B cell (primary cell): ENCODE data around the gene MYH7B. TPM values are rescaled to one million over a fixed set of nuclear protein-coding genes. Genes with fewer than 3 reads are reported as not detected.

Experiments
- ATAC-seq: fragments of 200-7000 bp; cut with Tn5 transposase; one replicate; pipeline ENCODE4 v1.10.0; 2021; ENCODE audit warnings: low read depth, mild to moderate bottlenecking, moderate number of reproducible peaks, moderate library complexity
- CTCF ChIA-PET: fragments of 350-600 bp; sonication (Branson Sonifier 250); formaldehyde crosslinking; loops from one replicate; lab custom pipeline; 2021; ENCODE audit warnings: antibody characterized with exemption, inconsistent platforms; lab: Charles Lee
- POLR2A ChIA-PET: fragments of 350-600 bp; sonication (Branson Sonifier 250); formaldehyde crosslinking; loops from one replicate; lab custom pipeline; 2021; ENCODE audit warnings: antibody characterized with exemption; lab: Charles Lee
- DNase-seq: peaks from one replicate; pipeline ENCODE4 v3.0.0; 2013
- H2AFZ ChIP-seq: 2 replicates; pipeline ENCODE4 v1.6.1; 2012; ENCODE audit warnings: mild to moderate bottlenecking, low read depth, low read length; ENCODE audit not compliant: insufficient read depth, poor library complexity, severe bottlenecking
- H3K27ac ChIP-seq, 2 donors: 1 replicate in 1 of 2; 2 replicates in 1 of 2; pipeline ENCODE4 v1.5.1; 2012 to 2013; ENCODE audit warnings: low read length in 2 of 2, mild to moderate bottlenecking in 2 of 2, moderate library complexity in 1 of 2
- H3K27me3 ChIP-seq, 4 experiments: fragments of 200-600 bp in 1 of 4; sonication (generic) in 1 of 4; replicated peaks in 1 of 4; 1 replicate in 2 of 4; 2 replicates in 2 of 4; pipeline versions ENCODE4 v1.6.1 to v1.7.0; 2013 to 2016; ENCODE audit warnings: low read length in 3 of 4, mild to moderate bottlenecking in 2 of 4, mixed read lengths in 1 of 4, moderate library complexity in 1 of 4; ENCODE audit not compliant: insufficient read depth in 4 of 4, control insufficient read depth in 3 of 4; ENCODE audit errors: control extremely low read depth in 1 of 4
- H3K36me3 ChIP-seq, 2 experiments: replicated peaks in 1 of 2; 1 replicate in 1 of 2; 2 replicates in 1 of 2; pipeline versions ENCODE4 v1.6.1 to v1.7.1; 2013; ENCODE audit warnings: low read length in 1 of 2; ENCODE audit not compliant: insufficient read depth in 2 of 2, control insufficient read depth in 1 of 2; ENCODE audit errors: control extremely low read depth in 1 of 2, extremely low read depth in 1 of 2
- H3K4me1 ChIP-seq, 2 donors: fragments of 200-600 bp in 1 of 2; sonication (generic) in 1 of 2; 1 replicate in 1 of 2; 2 replicates in 1 of 2; pipeline versions ENCODE4 v1.5.1 to v1.6.1; 2013 to 2017; ENCODE audit warnings: low read length in 2 of 2; ENCODE audit not compliant: control insufficient read depth in 2 of 2, insufficient read depth in 2 of 2
- H3K4me2 ChIP-seq: replicated peaks from 2 replicates; pipeline ENCODE3; 2012; ENCODE audit warnings: mild to moderate bottlenecking, low read depth, low read length; ENCODE audit not compliant: poor library complexity, severe bottlenecking
- H3K4me3 ChIP-seq, 5 experiments: fragments of 200-600 bp in 1 of 5; sonication (generic) in 1 of 5; 1 replicate in 3 of 5; 2 replicates in 2 of 5; pipeline versions ENCODE4 v1.5.1 to v1.7.0; 2011 to 2016; ENCODE audit warnings: low read length in 4 of 5, mild to moderate bottlenecking in 4 of 5, low read depth in 2 of 5, control low read depth in 1 of 5, moderate library complexity in 1 of 5; ENCODE audit not compliant: insufficient read depth in 1 of 5; ENCODE audit errors: control extremely low read depth in 1 of 5, extremely low read depth in 1 of 5
- H3K79me2 ChIP-seq: fragments of 200-600 bp; sonication (generic); one replicate; pipeline ENCODE4 v1.6.0; 2016; ENCODE audit warnings: low read length; ENCODE audit not compliant: control insufficient read depth, insufficient read depth
- H3K9ac ChIP-seq: fragments of 200-600 bp; sonication (generic); 2 replicates; pipeline ENCODE4 v1.6.1; 2017; ENCODE audit warnings: mild to moderate bottlenecking, low read length, moderate library complexity
- H3K9me3 ChIP-seq, 3 donors: one replicate each; pipeline versions ENCODE4 v1.6.1 to v1.7.1; 2013; ENCODE audit warnings: low read length in 2 of 3; ENCODE audit not compliant: control insufficient read depth in 2 of 3, insufficient read depth in 1 of 3; ENCODE audit errors: control extremely low read depth in 1 of 3
- H4K20me1 ChIP-seq: 2 replicates; pipeline ENCODE4 v1.6.0; 2012; ENCODE audit warnings: mild to moderate bottlenecking, low read length; ENCODE audit not compliant: insufficient read depth, control insufficient read depth, poor library complexity, severe bottlenecking
- H3K27ac Mint-ChIP-seq: one replicate; pipeline ENCODE4 v1.8.0; 2021; ENCODE audit warnings: mixed read lengths
- H3K27me3 Mint-ChIP-seq: one replicate; pipeline ENCODE4 v1.8.0; 2021; ENCODE audit warnings: mixed read lengths
- H3K4me1 Mint-ChIP-seq: one replicate; pipeline ENCODE4 v1.8.0; 2021; ENCODE audit warnings: mixed read lengths
- H3K4me3 Mint-ChIP-seq: one replicate; pipeline ENCODE4 v1.8.0; 2021; ENCODE audit warnings: mixed read lengths
- H3K9me3 Mint-ChIP-seq: one replicate; pipeline ENCODE4 v1.8.0; 2022; ENCODE audit warnings: mixed read lengths; ENCODE audit not compliant: insufficient read depth
- EZH2 ChIP-seq: IDR thresholded peaks from 2 replicates; pipeline ENCODE4 v1.6.1; 2012; ENCODE audit warnings: borderline replicate concordance, low read depth, mild to moderate bottlenecking, moderate library complexity, low read length; ENCODE audit not compliant: insufficient read depth, poor library complexity, severe bottlenecking
- WGBS: methylation state at CpG from one replicate; pipeline ENCODE4 v1.1.5; 2013; ENCODE audit warnings: missing lambda C conversion rate; ENCODE audit not compliant: insufficient coverage; 5-methylcytosine and 5-hydroxymethylcytosine counted together
- intact Hi-C: fragments of 100-400 bp; cut with micrococcal nuclease; formaldehyde crosslinking; loops from one replicate; pipeline ENCODE4 v1.10.0; 2022
- polyA plus RNA-seq: library from polyadenylated mRNA; depleted of rRNA; stranded (reverse); fragments of >200 nt; gene quantifications from 2 replicates; pipeline ENCODE4 v1.2.3, GENCODE V29; 2012
- total RNA-seq, 2 donors: library from RNA; stranded (reverse); fragments of 120-200 nt in 1 of 2; gene quantifications; 1 replicate in 1 of 2; 2 replicates in 1 of 2; pipeline versions ENCODE4 v1.2.3 to v1.2.4, GENCODE V29; 2013 to 2022
- TF ChIP-seq, protein P1 (sequence below): fragments of 200-600 bp; IDR thresholded peaks from one replicate; pipeline ENCODE4 v1.8.0; 2022; ENCODE audit warnings: antibody characterized with exemption, mild to moderate bottlenecking

Gene MYH7B
- total and polyA plus RNA-seq, 2 donors (not counting 1 experiment from before 2014, with no cell fraction given): 0.79 to 1.2 TPM

DNA sequence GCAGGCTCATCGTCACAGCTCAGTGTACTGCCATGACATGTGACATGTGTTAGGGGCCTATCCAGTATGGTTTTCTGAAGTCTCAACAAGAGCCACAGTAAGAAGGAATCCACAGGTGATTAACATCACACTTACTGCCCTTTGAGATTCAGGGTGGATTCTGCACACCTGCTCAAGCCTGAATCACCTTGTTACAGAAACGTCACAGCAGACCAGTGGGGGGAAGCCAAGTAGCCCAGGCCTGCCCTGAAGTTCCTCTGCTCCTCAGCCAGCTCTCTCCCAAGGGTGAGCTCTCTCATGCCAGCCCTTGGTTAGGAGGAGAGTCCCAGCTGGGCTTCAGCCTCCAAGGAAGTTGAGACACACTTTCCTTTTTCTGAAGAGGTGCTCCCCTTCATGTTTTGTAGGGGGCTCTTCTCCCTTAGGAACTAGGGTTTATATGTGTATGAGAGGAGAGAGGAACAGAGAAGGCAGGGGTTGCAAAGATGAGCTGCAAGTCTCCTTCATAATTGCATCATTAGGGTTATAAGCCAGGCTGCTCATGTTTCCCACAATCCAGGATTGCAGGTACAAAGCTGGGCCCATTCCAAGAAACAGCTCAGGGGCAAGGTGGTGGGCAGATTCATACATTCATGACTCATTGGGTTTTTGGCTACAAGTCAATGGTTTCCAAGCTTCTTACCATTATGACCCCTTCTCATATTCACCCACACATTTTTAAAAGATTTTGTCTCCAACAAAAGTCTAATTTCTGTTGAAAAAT, 11.7 kb upstream of the MYH7B start:
- no peak for TF ChIP-seq EZH2
- TF ChIP-seq, protein P1, sequence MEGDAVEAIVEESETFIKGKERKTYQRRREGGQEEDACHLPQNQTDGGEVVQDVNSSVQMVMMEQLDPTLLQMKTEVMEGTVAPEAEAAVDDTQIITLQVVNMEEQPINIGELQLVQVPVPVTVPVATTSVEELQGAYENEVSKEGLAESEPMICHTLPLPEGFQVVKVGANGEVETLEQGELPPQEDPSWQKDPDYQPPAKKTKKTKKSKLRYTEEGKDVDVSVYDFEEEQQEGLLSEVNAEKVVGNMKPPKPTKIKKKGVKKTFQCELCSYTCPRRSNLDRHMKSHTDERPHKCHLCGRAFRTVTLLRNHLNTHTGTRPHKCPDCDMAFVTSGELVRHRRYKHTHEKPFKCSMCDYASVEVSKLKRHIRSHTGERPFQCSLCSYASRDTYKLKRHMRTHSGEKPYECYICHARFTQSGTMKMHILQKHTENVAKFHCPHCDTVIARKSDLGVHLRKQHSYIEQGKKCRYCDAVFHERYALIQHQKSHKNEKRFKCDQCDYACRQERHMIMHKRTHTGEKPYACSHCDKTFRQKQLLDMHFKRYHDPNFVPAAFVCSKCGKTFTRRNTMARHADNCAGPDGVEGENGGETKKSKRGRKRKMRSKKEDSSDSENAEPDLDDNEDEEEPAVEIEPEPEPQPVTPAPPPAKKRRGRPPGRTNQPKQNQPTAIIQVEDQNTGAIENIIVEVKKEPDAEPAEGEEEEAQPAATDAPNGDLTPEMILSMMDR: no peak
- POLR2A ChIA-PET: no interaction called here
- CTCF ChIA-PET: interaction anchor here (0.5 kb wide), 1 partner anchor 152 kb away, joined by 3 read pairs; no protein-coding TSS in a partner anchor
- Histone ChIP-seq H2AFZ (no peak overlapping the region), H3K27ac (no peak overlapping the region), H4K20me1 (no peaks in the 10 kb centered on the region), H3K4me3 (no peak overlapping the region), H3K36me3 (peaks cover 3 to 15% of the 10 kb centered on the region in 2 experiments), H3K4me2 (no peak overlapping the region), H3K9me3 (no peaks in the 10 kb centered on the region), H3K79me2 (no peaks in the 10 kb centered on the region), H3K9ac (no peak overlapping the region), H3K4me1 (no peaks in the 10 kb centered on the region), H3K27me3 (no peaks in the 10 kb centered on the region)
- H3K27ac Mint-ChIP-seq: no peak overlapping the region
- no peaks in the 10 kb centered on the region for H3K9me3 Mint-ChIP-seq
- no peak for ATAC-seq
- DNase-seq: no peak
- 100% methylated on average over 1 of the region's 2 CpGs for WGBS
- H3K4me1 Mint-ChIP-seq: no peaks in the 10 kb centered on the region
- H3K4me3 Mint-ChIP-seq: no peak overlapping the region
- intact Hi-C loops: no loop called here
- H3K27me3 Mint-ChIP-seq: no peaks in the 10 kb centered on the region

DNA sequence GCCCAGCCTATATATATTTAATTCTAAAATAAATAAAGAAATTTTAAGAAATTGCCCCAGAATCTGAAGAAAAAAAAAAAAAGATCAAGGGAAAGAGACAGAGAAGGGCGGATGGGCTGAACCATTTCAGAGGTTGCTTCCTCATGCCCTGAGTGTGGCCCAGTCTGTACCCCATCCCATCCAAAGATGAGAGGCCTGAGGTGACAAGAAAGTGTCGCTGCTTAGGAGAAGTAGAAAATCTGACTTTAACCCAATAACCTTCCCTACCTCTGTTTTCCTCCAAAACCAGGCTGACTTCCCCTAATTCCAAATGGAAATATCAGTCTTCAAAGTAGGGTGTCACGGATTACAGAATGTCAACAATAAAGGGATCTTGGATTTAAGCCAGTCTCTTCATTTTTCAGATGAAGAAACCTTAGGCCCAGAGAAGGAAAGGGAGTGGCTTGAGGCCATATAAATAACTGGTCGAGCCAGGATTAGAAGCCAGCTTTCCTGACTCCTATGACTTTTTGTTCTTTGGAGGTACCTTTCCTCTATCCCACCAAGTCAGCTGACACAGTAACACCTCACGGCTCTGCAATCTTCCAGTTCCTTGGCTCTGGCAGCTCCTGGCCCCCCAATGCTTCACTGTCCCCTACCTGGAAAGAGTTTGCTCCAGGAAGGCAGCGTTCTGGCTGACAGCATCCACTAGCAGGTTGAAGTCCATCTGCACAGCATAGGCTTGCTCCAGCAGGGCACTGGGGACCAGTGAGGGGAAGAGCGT, 10.2 kb upstream of the MYH7B start:
- WGBS: 100% methylated on average over 5 of the region's 7 CpGs
- Histone ChIP-seq H2AFZ (no peak overlapping the region), H3K4me1 (no peaks in the 10 kb centered on the region), H3K36me3 (peaks cover 3 to 20% of the 10 kb centered on the region in 2 experiments), H3K79me2 (no peaks in the 10 kb centered on the region), H3K27me3 (no peaks in the 10 kb centered on the region), H3K27ac (no peak overlapping the region), H3K4me3 (no peak overlapping the region), H3K4me2 (no peak overlapping the region), H4K20me1 (no peaks in the 10 kb centered on the region), H3K9me3 (no peaks in the 10 kb centered on the region), H3K9ac (no peak overlapping the region)
- no peak for ATAC-seq
- H3K9me3 Mint-ChIP-seq: no peaks in the 10 kb centered on the region
- H3K27ac Mint-ChIP-seq: no peak overlapping the region
- DNase-seq: no peak
- CTCF ChIA-PET: no interaction called here
- no peaks in the 10 kb centered on the region for H3K4me1 Mint-ChIP-seq
- H3K27me3 Mint-ChIP-seq: no peaks in the 10 kb centered on the region
- TF ChIP-seq, protein P1: no peak
- no peak overlapping the region for H3K4me3 Mint-ChIP-seq
- intact Hi-C loops: no loop called here
- POLR2A ChIA-PET: no interaction called here
